MV-4-11 (cell line): ENCODE data around the gene MICALL2.

Experiments
- DNase-seq: peaks from one replicate; lab custom pipeline; 2025; lab: John Stamatoyannopoulos, UW

MICALL2 gene

GRCh38 chr7:1433128-1433920 is 25.9 kb downstream of the MICALL2 start:
- DNase-seq = no peak

- peak; percentile 23 for DNase-seq
Observed at GRCh38 chr7:1432411-1433082, 26.7 kb downstream of the MICALL2 start.

- no peak for DNase-seq
Observed at GRCh38 chr7:1431634-1432380, 27.5 kb downstream of the MICALL2 start.

GRCh38 chr7:1431226-1431625 is 28.0 kb downstream of the MICALL2 start:
- no peak for DNase-seq

DNA sequence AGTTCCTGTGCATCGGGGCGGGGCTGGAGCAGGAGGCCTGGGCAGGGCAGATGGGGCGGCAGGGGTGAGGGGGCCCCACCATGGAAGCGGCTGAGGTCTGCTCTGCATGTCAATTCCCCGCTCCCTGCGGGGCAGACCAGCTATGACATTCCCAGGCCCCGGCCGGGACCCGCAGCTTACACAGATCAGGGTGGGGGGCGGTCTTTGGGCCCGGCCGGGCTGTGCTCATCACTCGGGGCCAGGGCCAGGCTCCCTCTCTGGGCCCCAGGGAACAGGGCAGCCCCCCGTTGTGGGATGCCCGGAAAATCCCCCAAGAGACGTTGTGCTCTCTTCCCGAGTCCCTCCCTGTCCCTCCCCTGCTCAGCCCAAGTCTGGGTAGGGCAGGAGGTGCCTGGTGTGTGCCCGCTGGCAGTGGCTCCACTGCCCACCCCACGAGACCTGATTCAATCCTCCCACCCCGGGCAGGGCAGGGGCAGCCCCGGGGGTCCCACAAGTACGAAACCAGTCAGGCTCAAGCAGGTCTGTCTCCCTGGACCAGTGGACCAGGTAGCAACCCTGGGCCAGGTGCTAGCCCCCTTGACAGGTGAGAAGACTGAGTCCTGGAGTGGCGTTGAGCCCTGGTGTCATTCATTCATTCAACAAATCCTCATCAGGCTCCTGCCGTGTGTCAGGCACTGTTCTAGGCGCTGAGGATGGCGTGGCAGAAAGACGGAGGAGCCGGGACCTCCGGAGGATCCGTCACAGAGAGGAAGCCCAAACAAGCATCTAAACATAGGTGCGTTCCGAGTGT is 29.0 kb downstream of the MICALL2 start:
- no peak for DNase-seq

DNA sequence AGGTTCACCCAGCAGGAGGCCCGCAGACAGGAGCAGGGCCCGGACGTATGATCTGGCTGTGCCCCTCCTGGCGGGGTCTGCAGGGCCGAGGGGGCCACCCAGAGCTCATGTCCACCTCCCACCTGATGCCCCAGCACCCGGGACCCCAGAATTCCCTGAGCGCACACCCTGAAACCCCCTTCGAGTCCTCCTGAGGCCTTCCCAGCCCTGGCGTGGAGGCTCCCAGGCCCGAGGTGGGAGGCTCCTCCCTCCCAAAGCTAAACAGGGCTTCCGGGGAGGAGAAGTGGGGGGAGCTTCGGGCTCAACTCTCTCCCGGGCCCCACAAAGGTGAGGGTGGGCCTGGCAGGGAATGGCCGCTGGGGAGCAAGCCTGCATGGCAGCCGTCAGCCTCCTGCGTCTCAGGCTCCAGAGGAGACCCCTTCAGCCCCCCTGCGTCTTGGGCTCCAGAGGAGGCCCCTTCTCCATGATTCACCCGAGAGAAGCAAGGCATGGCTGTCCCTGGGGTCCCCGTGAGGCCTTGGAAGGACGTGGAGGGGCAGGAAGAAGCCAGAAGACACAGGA is 30.2 kb downstream of the MICALL2 start:
- DNase-seq = no peak

DNA sequence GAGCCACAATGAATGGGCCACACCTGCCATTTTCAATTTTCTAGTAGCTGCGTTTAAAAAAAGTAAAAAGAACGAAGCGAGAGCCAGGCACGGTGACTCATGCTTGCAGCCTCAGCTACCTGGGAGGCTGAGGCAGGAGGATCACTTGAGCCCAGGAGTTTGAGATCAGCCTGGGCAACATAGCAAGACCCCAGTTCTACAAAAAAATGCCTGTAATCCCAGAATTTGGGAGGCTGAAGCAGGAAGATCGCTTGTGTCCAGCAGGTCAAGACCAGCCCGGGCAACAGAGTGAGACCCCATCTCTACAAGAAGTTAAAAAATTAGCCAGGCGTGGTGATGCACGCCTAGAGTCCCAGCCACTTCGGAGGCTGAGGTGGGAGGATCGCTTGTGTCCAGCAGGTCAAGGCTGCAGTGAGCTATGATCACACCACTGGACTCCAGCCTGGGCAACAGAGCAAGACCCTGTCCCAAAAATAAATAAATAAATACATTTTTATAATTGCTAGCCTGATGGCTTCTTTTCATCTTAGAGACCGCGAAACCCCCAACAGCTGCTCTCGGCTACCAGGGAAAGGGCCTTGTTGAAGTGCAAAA is 32.1 kb downstream of the MICALL2 start:
- no peak for DNase-seq

GRCh38 chr7:1426474-1426873 is 32.8 kb downstream of the MICALL2 start:
- no peak for DNase-seq

GRCh38 chr7:1425292-1426136 is 33.8 kb downstream of the MICALL2 start:
- DNase-seq = no peak

- no peak for DNase-seq
Observed at GRCh38 chr7:1424041-1424440, 35.2 kb downstream of the MICALL2 start.

- DNase-seq = no peak
Observed at GRCh38 chr7:1423264-1423811, 35.9 kb downstream of the MICALL2 start.

GRCh38 chr7:1422512-1423263 is 36.6 kb downstream of the MICALL2 start:
- no peak for DNase-seq

- DNase-seq = no peak
Observed at GRCh38 chr7:1421946-1422345, 37.3 kb downstream of the MICALL2 start.

DNA sequence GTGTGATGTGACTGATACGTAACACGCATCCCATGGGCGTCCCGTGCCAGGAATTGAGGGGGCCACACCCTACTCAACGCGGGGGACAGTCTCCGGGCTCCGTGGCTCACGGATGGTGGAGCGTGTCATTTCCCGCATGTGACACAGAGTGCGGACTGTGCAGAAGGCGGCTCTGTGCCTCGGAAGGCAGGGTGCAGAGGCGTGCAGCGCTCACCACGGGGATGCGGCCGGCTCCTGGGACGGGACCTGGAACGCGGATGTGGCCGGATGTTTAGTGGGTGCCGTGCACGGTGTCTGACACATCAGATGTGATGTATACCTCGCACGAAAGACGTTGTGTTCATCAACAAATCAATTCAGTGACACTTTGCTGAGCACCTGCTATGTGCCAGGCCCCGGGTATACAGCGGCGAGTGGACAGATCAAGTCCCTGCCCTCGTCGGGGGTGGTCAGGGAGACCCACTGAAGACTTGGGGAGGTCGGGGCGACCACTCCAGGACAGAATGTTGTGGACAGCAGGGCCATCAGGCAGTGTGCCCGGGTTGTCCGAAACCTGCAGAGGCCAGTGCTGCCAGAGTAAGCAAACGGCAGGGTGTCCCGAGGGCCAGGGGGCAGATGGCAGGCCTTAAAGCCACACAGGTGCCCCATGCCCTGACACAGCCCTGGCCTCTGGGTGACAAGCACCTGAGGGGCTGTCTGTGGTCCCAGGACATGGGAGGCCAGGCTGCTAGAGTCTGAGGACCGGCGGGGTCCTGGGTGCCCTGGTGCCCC is 38.1 kb downstream of the MICALL2 start:
- DNase-seq = no peak

DNA sequence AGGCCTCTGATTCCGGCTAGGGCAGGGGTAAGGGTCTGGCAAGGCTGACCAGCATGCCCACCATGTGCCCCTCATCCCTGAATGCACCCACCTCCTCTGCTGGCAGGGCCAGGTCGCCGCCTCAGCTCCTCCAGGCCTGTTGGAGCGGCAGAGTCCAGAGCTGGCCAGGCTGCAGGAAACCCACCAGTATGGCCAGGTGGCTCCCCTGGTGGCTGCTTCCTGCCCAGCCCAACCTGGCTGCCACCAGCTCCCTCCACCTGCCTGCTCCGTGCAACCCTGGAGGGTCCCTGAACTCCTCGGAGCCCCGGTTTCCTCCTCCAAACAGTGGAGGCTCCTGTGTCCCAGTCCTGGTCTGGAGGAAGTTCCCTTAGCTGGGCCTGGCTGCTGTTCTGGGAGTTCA is 39.6 kb downstream of the MICALL2 start:
- no peak for DNase-seq

GRCh38 chr7:1419310-1419634 is 40.0 kb downstream of the MICALL2 start:
- DNase-seq = no peak

DNA sequence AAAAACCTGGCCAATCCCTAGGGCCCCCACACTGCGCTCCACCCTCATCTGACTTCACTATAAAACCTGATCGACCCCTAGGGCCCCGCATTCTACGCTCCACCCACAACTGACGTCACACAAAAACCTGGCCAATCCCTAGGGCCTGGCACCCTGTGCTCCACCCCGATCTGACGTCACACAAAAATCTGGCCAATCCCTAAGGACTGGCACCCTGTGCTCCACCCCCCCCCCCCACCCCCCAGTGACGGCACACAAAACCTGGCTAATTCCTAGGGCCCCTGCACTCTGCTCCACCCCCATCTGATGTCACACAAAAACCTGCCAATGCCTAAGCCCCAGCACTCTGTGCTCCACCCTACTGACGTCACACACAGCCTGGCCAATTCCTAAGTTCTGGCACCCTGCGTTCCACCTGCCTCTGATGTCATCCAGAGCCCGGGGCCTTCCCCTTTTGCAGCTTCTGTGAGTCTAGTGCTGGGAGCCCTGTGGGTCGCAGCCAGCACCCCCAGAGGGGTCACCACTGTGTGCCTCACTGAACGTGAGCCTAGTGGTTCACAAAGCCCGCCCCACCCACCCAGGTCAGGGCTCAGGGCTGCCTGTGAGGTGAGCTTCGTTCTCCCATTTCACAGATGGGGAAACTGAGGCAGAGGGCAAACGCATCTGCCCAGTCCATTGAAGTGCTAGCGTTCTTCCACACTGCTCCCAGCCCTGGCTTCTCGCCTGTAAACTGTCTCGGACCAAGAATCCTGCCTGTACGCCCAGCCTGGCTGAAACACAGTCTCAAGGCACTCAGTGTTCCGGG is 40.6 kb downstream of the MICALL2 start:
- peak; percentile 45 for DNase-seq
